Liver (tissue), 3 donors: ENCODE data around the gene ZC3H12D.

Source experiments
- EGR1 ChIP-seq, 2 donors: IDR thresholded peaks; 2 replicates each; pipeline ENCODE4 v1.6.1; 2016 to 2018; ENCODE audit warnings: antibody characterized with exemption in 2 of 2, low read depth in 2 of 2
- FOXA1 ChIP-seq: IDR thresholded peaks from 2 replicates; pipeline ENCODE4 v1.6.1; 2016; ENCODE audit warnings: antibody characterized with exemption
- GABPA ChIP-seq, 2 donors: IDR thresholded peaks in 1 of 2; conservative IDR thresholded peaks in 1 of 2; 2 replicates each; pipeline ENCODE4 v1.6.1; 2016; ENCODE audit warnings: antibody characterized with exemption in 2 of 2, mild to moderate bottlenecking in 1 of 2, moderate library complexity in 1 of 2
- JUND ChIP-seq, 2 donors: IDR thresholded peaks; 2 replicates each; pipeline ENCODE4 v1.6.1; 2016; ENCODE audit warnings: antibody characterized with exemption in 2 of 2
- MAX ChIP-seq: IDR thresholded peaks from 2 replicates; pipeline ENCODE4 v1.6.1; 2016; ENCODE audit warnings: antibody characterized with exemption
- NR2F2 ChIP-seq: IDR thresholded peaks from 2 replicates; pipeline ENCODE4 v1.6.1; 2016; ENCODE audit warnings: antibody characterized with exemption
- RAD21 ChIP-seq, 2 donors: IDR thresholded peaks; 2 replicates each; pipeline ENCODE4 v1.6.1; 2016; ENCODE audit warnings: antibody characterized with exemption in 2 of 2, mild to moderate bottlenecking in 2 of 2
- REST ChIP-seq: IDR thresholded peaks from 2 replicates; pipeline ENCODE4 v1.6.1; 2016; ENCODE audit warnings: antibody characterized with exemption, mild to moderate bottlenecking
- RXRA ChIP-seq, 2 donors: IDR thresholded peaks; 2 replicates each; pipeline ENCODE4 v1.6.1; 2017 to 2018; ENCODE audit warnings: antibody characterized with exemption in 2 of 2, mild to moderate bottlenecking in 1 of 2
- TAF1 ChIP-seq: conservative IDR thresholded peaks from 2 replicates; pipeline ENCODE4 v1.6.1; 2016; ENCODE audit warnings: antibody characterized with exemption, mild to moderate bottlenecking
- YY1 ChIP-seq: IDR thresholded peaks from 2 replicates; pipeline ENCODE4 v1.6.1; 2016; ENCODE audit warnings: antibody characterized with exemption, mild to moderate bottlenecking
- ZBTB33 ChIP-seq: IDR thresholded peaks from 2 replicates; pipeline ENCODE4 v1.6.1; 2016; ENCODE audit warnings: antibody characterized with exemption
- TF ChIP-seq, protein P1 (sequence below): fragments of 150-350 bp; IDR thresholded peaks from 2 replicates; pipeline ENCODE4 v1.5.1; 2017; ENCODE audit warnings: improper control_type of control experiment, low read depth, low read length; ENCODE audit not compliant: missing input control
- donor health status: healthy.
- donor health status: healthy.

- TF ChIP-seq, protein P1, sequence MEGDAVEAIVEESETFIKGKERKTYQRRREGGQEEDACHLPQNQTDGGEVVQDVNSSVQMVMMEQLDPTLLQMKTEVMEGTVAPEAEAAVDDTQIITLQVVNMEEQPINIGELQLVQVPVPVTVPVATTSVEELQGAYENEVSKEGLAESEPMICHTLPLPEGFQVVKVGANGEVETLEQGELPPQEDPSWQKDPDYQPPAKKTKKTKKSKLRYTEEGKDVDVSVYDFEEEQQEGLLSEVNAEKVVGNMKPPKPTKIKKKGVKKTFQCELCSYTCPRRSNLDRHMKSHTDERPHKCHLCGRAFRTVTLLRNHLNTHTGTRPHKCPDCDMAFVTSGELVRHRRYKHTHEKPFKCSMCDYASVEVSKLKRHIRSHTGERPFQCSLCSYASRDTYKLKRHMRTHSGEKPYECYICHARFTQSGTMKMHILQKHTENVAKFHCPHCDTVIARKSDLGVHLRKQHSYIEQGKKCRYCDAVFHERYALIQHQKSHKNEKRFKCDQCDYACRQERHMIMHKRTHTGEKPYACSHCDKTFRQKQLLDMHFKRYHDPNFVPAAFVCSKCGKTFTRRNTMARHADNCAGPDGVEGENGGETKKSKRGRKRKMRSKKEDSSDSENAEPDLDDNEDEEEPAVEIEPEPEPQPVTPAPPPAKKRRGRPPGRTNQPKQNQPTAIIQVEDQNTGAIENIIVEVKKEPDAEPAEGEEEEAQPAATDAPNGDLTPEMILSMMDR: no peak
- TF ChIP-seq RAD21 (IDR thresholded peaks at IDR 0.05) (no peak), YY1 (no peak), MAX (no peak), FOXA1 (no peak), TAF1 (no peak), EGR1 (IDR thresholded peaks at IDR 0.05; ENCODE audit: low read depth in 2 of 2) (no peak), NR2F2 (no peak), GABPA (IDR thresholded peaks at IDR 0.05 in 1 of 2, conservative IDR thresholded peaks at IDR 0.05 in 1 of 2) (no peak), REST (no peak), JUND (IDR thresholded peaks at IDR 0.05) (no peak), RXRA (IDR thresholded peaks at IDR 0.05) (no peak), ZBTB33 (no peak)
Measured at GRCh38 chr6:149503276-149503675, 18.5 kb upstream of the ZC3H12D start.
